Measurements from ENCODE around the gene TMEM151B.

DNA sequence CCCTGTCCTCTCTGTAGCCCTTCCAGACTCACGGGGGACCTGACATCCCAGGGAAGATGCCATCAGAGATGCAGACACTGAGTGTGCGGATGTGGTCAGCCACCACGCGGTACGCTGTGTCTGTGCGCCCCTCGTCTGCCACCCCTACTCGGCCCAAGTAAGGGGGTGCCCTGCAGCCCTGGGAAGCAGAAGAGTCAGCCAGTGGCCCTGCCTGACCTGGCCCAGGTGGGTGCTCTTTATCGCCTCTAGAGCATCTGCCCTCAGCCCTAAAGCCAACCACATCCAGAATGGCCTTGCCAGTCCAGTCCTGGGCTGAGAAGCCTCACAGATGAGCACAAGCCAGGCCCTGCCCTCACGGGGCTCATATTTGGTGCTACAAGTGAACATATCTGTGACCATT, 37.0 kb downstream of the TMEM151B start:
- TF ChIP-seq TAF1 (IDR thresholded peaks at IDR 0.05; ENCODE audit: borderline replicate concordance, low read depth, low read length) (no peak), SMC3 (IDR thresholded peaks at IDR 0.05; ENCODE audit: borderline replicate concordance, low read length) (no peak), HDAC2 (IDR thresholded peaks at IDR 0.05) (no peak), SMAD1 (IDR thresholded peaks at IDR 0.05; ENCODE audit: low read depth, partially characterized antibody) (no peak), MTA3 (IDR thresholded peaks at IDR 0.05; ENCODE audit: borderline replicate concordance, low read length) (no peak), JUNB (IDR thresholded peaks at IDR 0.05) (no peak), RAD21 (IDR thresholded peaks at IDR 0.05; ENCODE audit: insufficient read depth, low read depth, low read length) (no peak)
- TF ChIP-seq, protein P1, sequence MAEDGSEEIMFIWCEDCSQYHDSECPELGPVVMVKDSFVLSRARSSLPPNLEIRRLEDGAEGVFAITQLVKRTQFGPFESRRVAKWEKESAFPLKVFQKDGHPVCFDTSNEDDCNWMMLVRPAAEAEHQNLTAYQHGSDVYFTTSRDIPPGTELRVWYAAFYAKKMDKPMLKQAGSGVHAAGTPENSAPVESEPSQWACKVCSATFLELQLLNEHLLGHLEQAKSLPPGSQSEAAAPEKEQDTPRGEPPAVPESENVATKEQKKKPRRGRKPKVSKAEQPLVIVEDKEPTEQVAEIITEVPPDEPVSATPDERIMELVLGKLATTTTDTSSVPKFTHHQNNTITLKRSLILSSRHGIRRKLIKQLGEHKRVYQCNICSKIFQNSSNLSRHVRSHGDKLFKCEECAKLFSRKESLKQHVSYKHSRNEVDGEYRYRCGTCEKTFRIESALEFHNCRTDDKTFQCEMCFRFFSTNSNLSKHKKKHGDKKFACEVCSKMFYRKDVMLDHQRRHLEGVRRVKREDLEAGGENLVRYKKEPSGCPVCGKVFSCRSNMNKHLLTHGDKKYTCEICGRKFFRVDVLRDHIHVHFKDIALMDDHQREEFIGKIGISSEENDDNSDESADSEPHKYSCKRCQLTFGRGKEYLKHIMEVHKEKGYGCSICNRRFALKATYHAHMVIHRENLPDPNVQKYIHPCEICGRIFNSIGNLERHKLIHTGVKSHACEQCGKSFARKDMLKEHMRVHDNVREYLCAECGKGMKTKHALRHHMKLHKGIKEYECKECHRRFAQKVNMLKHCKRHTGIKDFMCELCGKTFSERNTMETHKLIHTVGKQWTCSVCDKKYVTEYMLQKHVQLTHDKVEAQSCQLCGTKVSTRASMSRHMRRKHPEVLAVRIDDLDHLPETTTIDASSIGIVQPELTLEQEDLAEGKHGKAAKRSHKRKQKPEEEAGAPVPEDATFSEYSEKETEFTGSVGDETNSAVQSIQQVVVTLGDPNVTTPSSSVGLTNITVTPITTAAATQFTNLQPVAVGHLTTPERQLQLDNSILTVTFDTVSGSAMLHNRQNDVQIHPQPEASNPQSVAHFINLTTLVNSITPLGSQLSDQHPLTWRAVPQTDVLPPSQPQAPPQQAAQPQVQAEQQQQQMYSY (CRISPR knock-in tag; IDR thresholded peaks at IDR 0.05), result no peak
- TF ChIP-seq, protein P2, sequence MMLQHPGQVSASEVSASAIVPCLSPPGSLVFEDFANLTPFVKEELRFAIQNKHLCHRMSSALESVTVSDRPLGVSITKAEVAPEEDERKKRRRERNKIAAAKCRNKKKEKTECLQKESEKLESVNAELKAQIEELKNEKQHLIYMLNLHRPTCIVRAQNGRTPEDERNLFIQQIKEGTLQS (IDR thresholded peaks at IDR 0.05; ENCODE audit: borderline replicate concordance, extremely low read depth, low read depth, low read length), result no peak

All from GM12878 (cell line).